HepG2 (cell line): ENCODE results near the gene CTIF.

Experiments used
- HCFC1 ChIP-seq: fragments of 150-350 bp; IDR thresholded peaks from 2 replicates; pipeline ENCODE4 v1.6.1; 2014; ENCODE audit warnings: low read depth, low read length
- NPAS2 ChIP-seq: sonication (generic); formaldehyde crosslinking; IDR thresholded peaks from 2 replicates; pipeline ENCODE4 v1.8.0; 2022; ENCODE audit warnings: mild to moderate bottlenecking, missing genetic modification reagents, borderline replicate concordance

- TF ChIP-seq NPAS2 (CRISPR knock-in tag): no peak
- no peak for TF ChIP-seq HCFC1
Observed at GRCh38 chr18:48867978-48868377, 329.1 kb downstream of the CTIF start.
